OCI-LY1 (cell line): ENCODE data around the gene ZNF654.
"Not testable (repeated sequence)": the region's sequence is repeated elsewhere in the genome, so short reads cannot be mapped to it uniquely, and the experiment has no call there.

Source experiments
- H2AFZ ChIP-seq: fragments of 200-600 bp; sonication (generic), shearing (Covaris generic); 2 replicates; pipeline ENCODE4 v1.6.0; 2014; ENCODE audit warnings: antibody characterized with exemption, mild to moderate bottlenecking, low read length
- H3F3A ChIP-seq: fragments of 200-600 bp; sonication (generic), shearing (Covaris generic); 2 replicates; pipeline ENCODE4 v1.6.0; 2014; ENCODE audit warnings: mild to moderate bottlenecking, antibody characterized with exemption, low read length, moderate library complexity; ENCODE audit not compliant: insufficient read depth
- H3K27ac ChIP-seq: fragments of 200-600 bp; sonication (generic); 2 replicates; pipeline ENCODE4 v1.5.1; 2014; ENCODE audit warnings: low read length, mixed run types, mild to moderate bottlenecking, low read depth; ENCODE audit not compliant: poor library complexity, severe bottlenecking
- H3K27me3 ChIP-seq: fragments of 200-600 bp; sonication (generic); 2 replicates; pipeline ENCODE4 v1.6.0; 2014; ENCODE audit warnings: antibody characterized with exemption, mild to moderate bottlenecking, low read length, moderate library complexity; ENCODE audit not compliant: insufficient read depth
- H3K36me3 ChIP-seq: fragments of 200-600 bp; sonication (generic); 2 replicates; pipeline ENCODE4 v1.6.1; 2014; ENCODE audit warnings: mild to moderate bottlenecking, antibody characterized with exemption, low read length, moderate library complexity, mixed read lengths; ENCODE audit not compliant: insufficient read depth
- H3K4me1 ChIP-seq: fragments of 200-600 bp; sonication (generic); 2 replicates; pipeline ENCODE4 v1.5.1; 2014; ENCODE audit warnings: mild to moderate bottlenecking, low read length, moderate library complexity; ENCODE audit not compliant: insufficient read depth, severe bottlenecking
- H3K4me2 ChIP-seq: fragments of 200-600 bp; sonication (generic), shearing (Covaris generic); 2 replicates; pipeline ENCODE4 v1.6.1; 2014; ENCODE audit warnings: low read length
- H3K4me3 ChIP-seq: fragments of 200-600 bp; sonication (generic); 2 replicates; pipeline ENCODE4 v1.5.1; 2014; ENCODE audit warnings: low read length, low read depth, mild to moderate bottlenecking, mixed read lengths; ENCODE audit not compliant: poor library complexity, severe bottlenecking
- H3K79me2 ChIP-seq: fragments of 200-600 bp; shearing (Covaris generic); 2 replicates; pipeline ENCODE4 v1.6.1; 2016; ENCODE audit warnings: mixed run types, low read length, mixed read lengths; ENCODE audit not compliant: insufficient read depth
- H3K9ac ChIP-seq: fragments of 200-600 bp; sonication (generic), shearing (Covaris generic); 2 replicates; pipeline ENCODE4 v1.6.1; 2014; ENCODE audit warnings: mild to moderate bottlenecking, low read length, mixed read lengths
- H3K9me2 ChIP-seq: fragments of 200-600 bp; sonication (generic), shearing (Covaris generic); 2 replicates; pipeline ENCODE4 v1.6.1; 2014; ENCODE audit warnings: low read depth, mild to moderate bottlenecking, low read length, mixed read lengths
- H3K9me3 ChIP-seq: fragments of 200-600 bp; shearing (Covaris generic); 2 replicates; pipeline ENCODE4 v1.6.1; 2014; ENCODE audit warnings: low read length, mixed read lengths
- H4K20me1 ChIP-seq: fragments of 200-600 bp; sonication (generic), shearing (Covaris generic); 2 replicates; pipeline ENCODE4 v1.6.0; 2016; ENCODE audit warnings: mild to moderate bottlenecking, low read length; ENCODE audit not compliant: insufficient read depth
- CTCF ChIP-seq: fragments of 200-600 bp; sonication (generic), shearing (Covaris generic); IDR thresholded peaks from 2 replicates; pipeline ENCODE4 v1.5.1; 2017; ENCODE audit warnings: mild to moderate bottlenecking, antibody characterized with exemption, low read length, moderate library complexity, mixed read lengths
- EZH2 ChIP-seq: fragments of 200-600 bp; sonication (generic), shearing (Covaris generic); IDR thresholded peaks from 2 replicates; pipeline ENCODE4 v1.8.0; 2017; ENCODE audit warnings: borderline replicate concordance, mixed run types, mild to moderate bottlenecking, antibody characterized with exemption, low read length, moderate library complexity, mixed read lengths

The ZNF654 gene

GRCh38 chr3:88117683-88118082 is 58.6 kb downstream of the ZNF654 start:
- Histone ChIP-seq H3K9ac (no peak overlapping the region), H3K27ac (no peak overlapping the region), H3K4me2 (no peak overlapping the region), H3K79me2 (0 out of 2 replicates have a peak, but pooled peaks cover 5% of the 10 kb centered on the region), H3K9me2 (no peaks in the 10 kb centered on the region), H3K9me3 (no peaks in the 10 kb centered on the region), H3K4me3 (no peak overlapping the region), H2AFZ (no peak overlapping the region), H3K36me3 (peaks cover 47% of the 10 kb centered on the region), H4K20me1 (no peaks in the 10 kb centered on the region; the same call in 1 of the 2 replicates), H3F3A (no peaks in the 10 kb centered on the region), H3K4me1 (no peaks in the 10 kb centered on the region), H3K27me3 (no peaks in the 10 kb centered on the region)
- TF ChIP-seq EZH2 (no peak), CTCF (no peak)

- not testable (repeated sequence) for H3K9ac ChIP-seq, H3K79me2 ChIP-seq, H4K20me1 ChIP-seq, H3K4me2 ChIP-seq, H3K27me3 ChIP-seq, H2AFZ ChIP-seq, H3F3A ChIP-seq, H3K27ac ChIP-seq, H3K9me3 ChIP-seq, H3K4me3 ChIP-seq, H3K4me1 ChIP-seq, H3K9me2 ChIP-seq
- H3K36me3 ChIP-seq: peaks cover 47% of the 10 kb centered on the region
Measured at GRCh38 chr3:88118603-88119002, 59.5 kb downstream of the ZNF654 start.

- Histone ChIP-seq H3K4me1 (no peaks in the 10 kb centered on the region), H3K79me2 (0 out of 2 replicates have a peak, but pooled peaks cover 5% of the 10 kb centered on the region), H4K20me1 (no peaks in the 10 kb centered on the region), H3F3A (no peaks in the 10 kb centered on the region), H3K4me2 (no peak overlapping the region), H3K27ac (no peak overlapping the region), H3K9me2 (no peaks in the 10 kb centered on the region), H3K9me3 (no peaks in the 10 kb centered on the region), H2AFZ (no peak overlapping the region), H3K36me3 (peaks cover 32% of the 10 kb centered on the region), H3K9ac (no peak overlapping the region), H3K27me3 (no peaks in the 10 kb centered on the region), H3K4me3 (no peak overlapping the region)
- TF ChIP-seq EZH2 (no peak), CTCF (no peak)
Measured at GRCh38 chr3:88123526-88123925, 64.5 kb downstream of the ZNF654 start.

GRCh38 chr3:88131695-88132094 is 72.6 kb downstream of the ZNF654 start:
- no peak overlapping the region for H2AFZ ChIP-seq
- H3K36me3 ChIP-seq: peaks cover 73% of the 10 kb centered on the region; the same call in 1 of the 2 replicates
- no peak overlapping the region for H3K9ac ChIP-seq
- H3K4me1 ChIP-seq: no peaks in the 10 kb centered on the region
- no peaks in the 10 kb centered on the region for H3K79me2 ChIP-seq
- H3K9me3 ChIP-seq: no peaks in the 10 kb centered on the region
- no peak overlapping the region for H3K4me3 ChIP-seq
- no peaks in the 10 kb centered on the region for H4K20me1 ChIP-seq
- H3K27ac ChIP-seq: no peak overlapping the region
- TF ChIP-seq EZH2: no peak
- TF ChIP-seq CTCF: no peak
- H3K4me2 ChIP-seq: no peak overlapping the region
- H3K27me3 ChIP-seq: no peaks in the 10 kb centered on the region
- no peaks in the 10 kb centered on the region for H3F3A ChIP-seq
- no peaks in the 10 kb centered on the region for H3K9me2 ChIP-seq
